HG03469 (cell line): ENCODE results near the gene FOXN3.

ENCODE experiments used
- ATAC-seq: cut with Tn5 transposase; IDR thresholded peaks from one replicate; pipeline ENCODE4 v1.9.1; 2021; ENCODE audit warnings: mild to moderate bottlenecking, moderate library complexity, moderate number of reproducible peaks; ENCODE audit not compliant: unreplicated experiment

FOXN3 gene

GRCh38 chr14:89340200-89341181, 76.5 kb downstream of the FOXN3 start:
- no peak for ATAC-seq

- no peak for ATAC-seq
Measured at GRCh38 chr14:89339579-89339978, 77.5 kb downstream of the FOXN3 start.

GRCh38 chr14:89339158-89339557, 77.9 kb downstream of the FOXN3 start:
- ATAC-seq: no peak

- ATAC-seq: no peak
Measured at GRCh38 chr14:89336338-89336737, 80.7 kb downstream of the FOXN3 start.

- no peak for ATAC-seq
Measured at GRCh38 chr14:89332031-89332430, 85.0 kb downstream of the FOXN3 start.

GRCh38 chr14:89331398-89331797, 85.6 kb downstream of the FOXN3 start:
- ATAC-seq: peak; percentile 83

GRCh38 chr14:89330236-89331002, 86.6 kb downstream of the FOXN3 start:
- ATAC-seq: no peak

GRCh38 chr14:89327771-89328212, 89.2 kb downstream of the FOXN3 start:
- no peak for ATAC-seq

- ATAC-seq: no peak
Measured at GRCh38 chr14:89325959-89326358, 91.1 kb downstream of the FOXN3 start.

GRCh38 chr14:89325299-89325883, 91.6 kb downstream of the FOXN3 start:
- ATAC-seq: no peak

- no peak for ATAC-seq
Measured at GRCh38 chr14:89324501-89325298, 92.3 kb downstream of the FOXN3 start.

GRCh38 chr14:89320381-89321000, 96.5 kb downstream of the FOXN3 start:
- no peak for ATAC-seq

GRCh38 chr14:89319687-89320086, 97.3 kb downstream of the FOXN3 start:
- no peak for ATAC-seq

GRCh38 chr14:89317051-89317691, 99.9 kb downstream of the FOXN3 start:
- peak; percentile 78 for ATAC-seq

- no peak for ATAC-seq
Measured at GRCh38 chr14:89315493-89316470, 101.3 kb downstream of the FOXN3 start.

GRCh38 chr14:89314274-89314673, 102.8 kb downstream of the FOXN3 start:
- no peak for ATAC-seq

- ATAC-seq: no peak
Measured at GRCh38 chr14:89312932-89313331, 104.1 kb downstream of the FOXN3 start.

- ATAC-seq: no peak
Measured at GRCh38 chr14:89310211-89310610, 106.8 kb downstream of the FOXN3 start.
